ENCODE measurements around the gene PDE4B. TPM values are rescaled to one million over a fixed set of nuclear protein-coding genes. Genes with fewer than 3 reads are reported as not detected.

The PDE4B gene
- total RNA-seq, 1 donor from 2014 or later: 37.5 TPM

GRCh38 chr1:65995336-65995735 lies 202.6 kb downstream of the PDE4B start:
- no peaks in the 10 kb centered on the region for H3K36me3 Mint-ChIP-seq (ENCODE audit: low read depth)
- no peak for DNase-seq (ENCODE audit: low read depth, low spot score)
- no peaks in the 10 kb centered on the region for H3K27me3 Mint-ChIP-seq (ENCODE audit: low read depth)
- no peaks in the 10 kb centered on the region for H3K9me3 Mint-ChIP-seq
- H3K4me3 Mint-ChIP-seq: peak overlapping the region; percentile 32
- TF ChIP-seq CTCF (conservative IDR thresholded peaks at IDR 0.05): no peak
- peaks cover 34% of the 10 kb centered on the region for H3K4me1 Mint-ChIP-seq
- H3K27ac Mint-ChIP-seq (ENCODE audit: unreplicated experiment): no peak overlapping the region

- DNase-seq (ENCODE audit: low read depth, low spot score): no peak
- no peak for TF ChIP-seq CTCF (conservative IDR thresholded peaks at IDR 0.05)
- Mint-ChIP-seq H3K4me1 (peaks cover 34% of the 10 kb centered on the region), H3K36me3 (ENCODE audit: low read depth) (no peaks in the 10 kb centered on the region), H3K4me3 (no peak overlapping the region), H3K27ac (ENCODE audit: unreplicated experiment) (no peak overlapping the region), H3K9me3 (no peaks in the 10 kb centered on the region), H3K27me3 (ENCODE audit: low read depth) (no peaks in the 10 kb centered on the region)
Measured at GRCh38 chr1:65995928-65996327, 203.2 kb downstream of the PDE4B start.

GRCh38 chr1:65997693-65998092 lies 205.0 kb downstream of the PDE4B start:
- no peak for TF ChIP-seq CTCF (conservative IDR thresholded peaks at IDR 0.05)
- Mint-ChIP-seq H3K9me3 (no peaks in the 10 kb centered on the region), H3K27ac (ENCODE audit: unreplicated experiment) (no peak overlapping the region), H3K4me1 (peaks cover 19% of the 10 kb centered on the region), H3K27me3 (ENCODE audit: low read depth) (no peaks in the 10 kb centered on the region), H3K4me3 (no peak overlapping the region), H3K36me3 (ENCODE audit: low read depth) (no peaks in the 10 kb centered on the region)
- no peak for DNase-seq (ENCODE audit: low read depth, low spot score)

GRCh38 chr1:65998763-65999583 lies 206.3 kb downstream of the PDE4B start:
- Mint-ChIP-seq H3K9me3 (no peaks in the 10 kb centered on the region), H3K27ac (ENCODE audit: unreplicated experiment) (no peak overlapping the region), H3K27me3 (ENCODE audit: low read depth) (no peaks in the 10 kb centered on the region), H3K4me3 (no peak overlapping the region), H3K4me1 (peaks cover 10% of the 10 kb centered on the region), H3K36me3 (ENCODE audit: low read depth) (no peaks in the 10 kb centered on the region)
- no peak for DNase-seq (ENCODE audit: low read depth, low spot score)
- TF ChIP-seq CTCF (conservative IDR thresholded peaks at IDR 0.05): no peak

- H3K9me3 Mint-ChIP-seq: no peaks in the 10 kb centered on the region
- no peaks in the 10 kb centered on the region for H3K27me3 Mint-ChIP-seq (ENCODE audit: low read depth)
- H3K36me3 Mint-ChIP-seq (ENCODE audit: low read depth): no peaks in the 10 kb centered on the region
- no peak for DNase-seq (ENCODE audit: low read depth, low spot score)
- H3K27ac Mint-ChIP-seq (ENCODE audit: unreplicated experiment): no peak overlapping the region
- H3K4me1 Mint-ChIP-seq: peaks cover 4% of the 10 kb centered on the region
- no peak overlapping the region for H3K4me3 Mint-ChIP-seq
- TF ChIP-seq CTCF (conservative IDR thresholded peaks at IDR 0.05): no peak
Measured at GRCh38 chr1:66000033-66000637, 207.4 kb downstream of the PDE4B start.
